ENCODE measurements around the gene TNF. TPM values are rescaled to one million over a fixed set of nuclear protein-coding genes. Genes with fewer than 3 reads are reported as not detected.

The TNF gene
- total and polyA plus RNA-seq, 2 of the 13 experiments (the other 11 are each of a cell fraction or from before 2014, with no cell fraction given), result not detected

- TF ChIP-seq HNF1A (IDR thresholded peaks at IDR 0.05; ENCODE audit: low read depth) (peak; percentile 37), HNF1A (CRISPR knock-in tag; IDR thresholded peaks at IDR 0.05; ENCODE audit: borderline replicate concordance) (peak; percentile 70), STAT5B (CRISPR knock-in tag; IDR thresholded peaks at IDR 0.05) (no peak), RNF2 (conservative IDR thresholded peaks at IDR 0.05; ENCODE audit: low read depth) (peak; percentile 97), CBX5 (CRISPR knock-in tag; IDR thresholded peaks at IDR 0.05; ENCODE audit: borderline replicate concordance) (peak; percentile 72; the same call in 1 of the 2 replicates), KLF15 (CRISPR knock-in tag; IDR thresholded peaks at IDR 0.05; ENCODE audit: borderline replicate concordance) (0 out of 2 replicates have a peak, but pooled peaks have one; percentile 57), CREM (IDR thresholded peaks at IDR 0.05) (peak; percentile 92), CREM (CRISPR knock-in tag; IDR thresholded peaks at IDR 0.05) (no peak), ZNF276 (CRISPR knock-in tag; IDR thresholded peaks at IDR 0.05; ENCODE audit: low read depth) (peak; percentile 91), RFX5 (IDR thresholded peaks at IDR 0.05; ENCODE audit: low read depth, low read length) (peak; percentile 72), ZC3H13 (CRISPR knock-in tag; IDR thresholded peaks at IDR 0.05) (peak; percentile 72; the same call in 1 of the 2 replicates), FOXO4 (CRISPR knock-in tag; conservative IDR thresholded peaks at IDR 0.05) (no peak), GTF3A (CRISPR knock-in tag; conservative IDR thresholded peaks at IDR 0.05) (peak; percentile 67; the same call in 1 of the 2 replicates), ZNF672 (CRISPR knock-in tag; IDR thresholded peaks at IDR 0.05) (no peak), ZNF646 (CRISPR knock-in tag; IDR thresholded peaks at IDR 0.05) (no peak)
Observed at GRCh38 chr6:31619805-31620585, 44.6 kb downstream of the TNF start (continued).
